GM20431 (cell line): Measurements from ENCODE around the gene EXOG.

Experiments
- in situ Hi-C: fragments of 300-500 bp; cut with MseI, MboI; formaldehyde crosslinking; loops from one replicate; pipeline ENCODE4 v1.15.0; 2020; ENCODE audit warnings: low sequenced_read_pairs; ENCODE audit not compliant: unreplicated experiment

The EXOG gene

DNA sequence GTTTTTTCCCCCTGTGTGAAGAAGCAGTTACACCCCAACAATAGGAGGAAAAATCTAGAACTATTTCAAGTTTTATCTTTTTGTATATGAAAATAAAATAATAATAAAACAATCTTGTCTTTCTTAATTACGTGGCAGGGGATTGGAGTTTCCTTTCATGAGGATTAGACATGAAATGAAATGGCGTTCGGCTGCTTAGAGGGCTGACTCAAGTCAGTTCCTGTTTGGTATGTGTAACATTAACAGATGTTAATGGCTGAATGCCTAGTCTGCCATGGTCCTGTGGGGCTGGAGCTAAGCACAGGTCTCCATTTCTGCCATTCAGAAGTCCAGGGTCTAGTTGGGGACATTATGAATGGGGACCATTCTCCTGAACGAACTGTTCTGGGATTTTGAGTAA is 3.1 kb upstream of the EXOG start:
- in situ Hi-C loops, result loop anchor here (25.0 kb wide), 1 partner anchor 356 kb away; the partner anchor contains the start of genes ACAA1 and MYD88

DNA sequence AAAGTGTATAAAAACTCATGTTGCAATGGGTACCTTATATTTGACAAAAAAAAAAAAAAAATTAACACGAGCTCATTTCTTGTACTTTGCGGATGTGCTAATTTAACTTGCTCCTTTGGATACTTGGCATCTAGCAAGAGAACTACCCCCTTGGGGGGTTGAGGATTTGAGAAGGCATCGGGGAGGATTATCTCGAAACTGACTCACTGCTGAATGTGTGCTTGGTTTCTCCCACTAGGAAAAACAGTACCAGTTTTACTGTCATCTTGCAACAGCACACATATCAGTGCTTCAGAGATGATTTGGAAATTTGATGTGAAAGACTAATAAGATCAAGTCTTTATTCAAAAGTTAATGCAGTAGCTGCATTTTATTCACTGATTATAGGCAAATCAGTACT is 891 bp downstream of the EXOG start:
- in situ Hi-C loops, result loop anchor here (25.0 kb wide), 1 partner anchor 360 kb away; the partner anchor contains the start of genes ACAA1 and MYD88

DNA sequence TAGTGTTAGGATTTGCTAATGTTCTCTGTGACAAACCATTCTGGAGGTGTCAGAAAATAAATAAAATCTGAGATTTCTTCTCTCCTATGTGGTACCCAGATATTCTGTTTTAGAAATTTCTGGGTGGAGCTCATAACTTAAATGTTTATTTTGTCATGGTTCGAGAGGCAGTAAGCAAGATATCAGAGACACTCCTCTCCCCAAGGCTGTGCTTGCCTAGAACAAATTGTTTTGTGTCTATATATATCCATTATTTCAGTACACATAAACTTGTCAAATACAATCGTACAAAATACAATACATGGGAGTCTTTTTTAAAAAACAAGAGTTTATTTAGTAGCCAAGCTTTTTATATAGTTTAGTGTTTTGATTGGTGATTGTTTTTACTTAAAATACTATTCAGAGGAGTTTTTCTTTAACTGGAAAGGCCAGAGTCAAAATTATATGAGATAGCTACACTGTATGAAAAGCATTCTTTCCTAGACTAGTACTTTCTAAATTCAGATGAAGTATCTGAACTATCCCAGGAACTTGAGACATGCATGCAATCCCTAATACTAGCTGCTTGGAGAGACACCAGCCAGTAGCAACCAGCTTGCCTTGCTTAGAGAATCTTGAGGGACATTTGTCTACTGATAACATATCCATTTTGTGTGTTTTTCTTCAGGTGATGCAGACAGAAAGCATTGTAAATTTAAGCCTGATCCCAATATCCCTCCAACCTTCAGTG is 4.7 kb downstream of the EXOG start:
- in situ Hi-C loops, result loop anchor here (25.0 kb wide), 1 partner anchor 511 kb away; no protein-coding TSS in a partner anchor

DNA sequence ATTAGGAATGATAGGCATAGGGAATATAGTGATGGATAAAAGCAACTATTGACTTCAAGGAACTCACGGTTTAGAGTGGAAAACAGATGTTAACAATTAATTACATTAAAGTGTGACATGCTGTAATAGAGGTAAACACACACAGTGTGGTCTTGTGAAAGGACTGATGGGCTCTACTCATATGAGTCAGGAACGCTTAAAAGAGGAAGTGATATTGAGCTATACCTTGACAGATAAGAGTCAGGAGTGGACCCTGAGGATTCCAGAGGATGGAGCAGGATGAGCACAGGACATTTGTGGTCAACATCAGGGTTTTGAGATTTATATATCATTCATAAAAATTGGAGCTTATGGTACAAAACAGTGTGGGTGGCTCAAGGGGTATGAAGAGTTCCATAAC is 11.0 kb downstream of the EXOG start:
- in situ Hi-C loops, result loop anchor here (25.0 kb wide), 1 partner anchor 505 kb away; no protein-coding TSS in a partner anchor

DNA sequence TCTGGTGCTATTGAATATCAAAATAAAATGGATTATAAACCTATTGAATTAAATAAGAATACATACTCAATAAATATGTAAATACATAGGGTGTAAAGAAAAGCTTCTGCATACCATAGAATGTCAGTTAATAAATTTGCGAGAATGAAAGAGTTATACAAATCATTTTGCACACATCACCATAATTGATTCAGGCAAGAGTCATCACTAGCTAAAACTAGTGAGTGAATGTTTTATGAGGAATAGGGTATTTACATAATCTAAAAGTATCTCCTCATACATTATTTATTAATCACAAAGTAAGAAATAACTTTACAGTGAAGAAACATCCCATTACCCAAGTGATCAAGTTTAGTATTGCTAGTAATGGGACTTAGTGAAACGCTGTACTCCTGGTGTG is 13.6 kb downstream of the EXOG start:
- in situ Hi-C loops, result loop anchor here (25.0 kb wide), 1 partner anchor 503 kb away; no protein-coding TSS in a partner anchor

DNA sequence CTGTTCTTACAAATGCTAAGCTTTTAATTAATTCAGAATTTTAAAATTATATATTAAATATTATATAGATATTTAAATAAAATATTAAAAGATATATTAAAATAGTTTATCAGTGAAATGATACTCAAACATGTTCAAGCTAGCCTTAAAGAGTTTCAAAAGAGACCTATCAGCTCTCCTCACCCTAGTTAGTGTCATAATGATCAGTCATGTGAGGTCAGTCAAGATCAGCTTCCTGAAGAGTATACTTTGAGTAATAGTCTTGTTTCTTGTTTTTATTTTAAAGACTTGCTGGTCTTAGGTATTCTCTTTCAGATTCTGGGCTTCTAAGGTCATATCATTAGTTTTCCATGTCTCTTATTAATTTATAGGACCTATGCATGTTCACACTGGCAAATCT is 14.5 kb downstream of the EXOG start:
- in situ Hi-C loops, result loop anchor here (25.0 kb wide), 1 partner anchor 502 kb away; no protein-coding TSS in a partner anchor

DNA sequence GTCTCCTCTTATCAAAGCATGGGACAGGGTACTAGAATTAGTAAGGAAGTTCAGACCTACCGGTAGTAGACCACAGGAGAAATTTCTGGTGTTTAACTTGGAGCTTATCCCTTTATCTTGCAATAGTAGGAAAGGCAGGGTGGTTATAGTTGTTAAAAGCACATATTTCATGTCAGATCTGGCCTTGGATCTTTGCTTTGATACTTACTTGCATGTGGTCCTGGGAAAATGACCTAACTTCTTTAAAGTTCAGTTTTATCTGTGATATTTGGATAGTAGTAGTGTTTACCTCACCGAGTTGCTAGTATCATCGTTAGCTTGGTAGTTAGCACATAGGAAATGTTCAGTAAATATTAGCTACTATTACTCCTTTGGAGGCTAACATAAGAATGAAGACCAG is 15.4 kb downstream of the EXOG start:
- in situ Hi-C loops, result loop anchor here (25.0 kb wide), 1 partner anchor 501 kb away; no protein-coding TSS in a partner anchor

DNA sequence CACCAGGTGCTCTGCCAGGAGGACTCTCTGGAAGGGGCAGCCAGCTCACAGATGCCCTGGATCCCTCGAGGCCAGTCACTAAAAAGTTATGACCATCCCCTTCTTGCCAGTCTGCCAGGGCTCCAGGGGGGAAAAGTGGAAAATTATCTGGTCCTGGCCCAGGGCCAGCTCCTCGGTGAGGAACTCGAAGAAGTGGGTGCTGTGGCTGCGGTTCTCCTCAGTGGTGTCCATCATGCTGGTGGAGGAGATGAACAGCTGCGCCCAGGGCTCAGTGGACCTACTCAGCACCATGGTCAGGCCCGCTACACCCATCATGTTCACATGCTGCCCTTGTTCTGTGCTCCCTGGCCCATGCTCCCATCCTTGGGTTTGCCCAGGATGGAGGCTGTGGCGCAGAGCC is 19.2 kb downstream of the EXOG start:
- in situ Hi-C loops, result loop anchor here (25.0 kb wide), 1 partner anchor 497 kb away; no protein-coding TSS in a partner anchor

DNA sequence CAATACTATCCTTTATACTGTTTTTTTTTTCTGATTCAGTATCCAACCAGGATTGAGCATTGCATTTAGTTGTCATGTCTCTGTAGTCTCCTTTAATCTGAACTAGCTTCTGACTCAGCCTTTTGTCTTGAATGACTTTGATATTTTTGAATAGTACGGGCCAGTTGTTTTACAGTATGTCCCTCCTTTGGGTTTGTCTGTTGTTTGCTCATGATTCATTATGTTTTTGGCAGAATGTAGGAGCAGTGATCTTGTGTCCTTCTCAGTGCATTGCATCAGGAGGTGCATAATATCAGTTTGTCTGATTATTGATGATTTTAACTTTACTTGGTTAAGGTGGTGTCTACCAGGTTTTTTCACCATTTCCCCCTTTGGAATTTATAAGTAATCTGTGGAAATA is 20.5 kb downstream of the EXOG start:
- in situ Hi-C loops, result loop anchor here (25.0 kb wide), 1 partner anchor 496 kb away; no protein-coding TSS in a partner anchor

DNA sequence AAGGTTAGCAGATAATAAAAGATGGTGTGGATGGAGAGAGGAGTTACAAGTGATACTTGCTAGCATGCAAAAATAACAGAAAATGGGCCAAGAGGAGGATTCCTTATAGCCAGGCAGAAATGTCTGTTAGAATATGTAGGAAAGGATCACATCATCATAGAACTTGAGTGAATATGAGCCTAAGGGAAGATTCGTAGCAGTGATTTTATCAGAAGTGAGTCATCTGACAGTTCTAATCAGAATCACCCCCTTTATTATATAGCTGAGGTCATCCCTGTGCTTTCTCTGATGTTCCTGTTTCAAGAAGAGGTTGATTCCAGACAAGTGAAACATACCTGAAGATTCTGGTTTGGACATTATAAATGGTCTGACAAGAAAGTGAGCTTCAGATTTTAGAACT is 22.9 kb downstream of the EXOG start:
- in situ Hi-C loops, result loop anchor here (25.0 kb wide), 1 partner anchor 493 kb away; no protein-coding TSS in a partner anchor

DNA sequence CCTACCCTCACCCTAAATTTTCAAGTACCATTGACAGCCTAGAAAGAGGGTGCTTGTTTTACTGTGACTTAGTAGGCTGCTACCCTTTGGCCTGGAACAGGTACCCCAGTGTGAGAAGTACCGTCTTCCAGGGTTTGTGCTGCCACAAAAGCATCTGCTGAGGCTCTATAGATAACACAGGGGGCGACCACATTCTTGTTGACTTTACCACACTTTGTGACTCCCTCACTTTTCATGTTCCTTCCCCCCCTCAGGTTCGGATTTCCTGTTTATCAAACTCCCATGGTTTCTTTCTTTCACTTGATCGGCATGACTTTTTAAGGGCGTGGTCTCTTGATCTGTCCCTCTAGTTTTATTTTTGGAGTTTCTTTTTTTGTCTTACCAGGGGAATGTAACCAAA is 23.5 kb downstream of the EXOG start:
- in situ Hi-C loops, result loop anchor here (10.0 to 25.0 kb wide), 2 partner anchors 135 to 493 kb away; no protein-coding TSS in a partner anchor

DNA sequence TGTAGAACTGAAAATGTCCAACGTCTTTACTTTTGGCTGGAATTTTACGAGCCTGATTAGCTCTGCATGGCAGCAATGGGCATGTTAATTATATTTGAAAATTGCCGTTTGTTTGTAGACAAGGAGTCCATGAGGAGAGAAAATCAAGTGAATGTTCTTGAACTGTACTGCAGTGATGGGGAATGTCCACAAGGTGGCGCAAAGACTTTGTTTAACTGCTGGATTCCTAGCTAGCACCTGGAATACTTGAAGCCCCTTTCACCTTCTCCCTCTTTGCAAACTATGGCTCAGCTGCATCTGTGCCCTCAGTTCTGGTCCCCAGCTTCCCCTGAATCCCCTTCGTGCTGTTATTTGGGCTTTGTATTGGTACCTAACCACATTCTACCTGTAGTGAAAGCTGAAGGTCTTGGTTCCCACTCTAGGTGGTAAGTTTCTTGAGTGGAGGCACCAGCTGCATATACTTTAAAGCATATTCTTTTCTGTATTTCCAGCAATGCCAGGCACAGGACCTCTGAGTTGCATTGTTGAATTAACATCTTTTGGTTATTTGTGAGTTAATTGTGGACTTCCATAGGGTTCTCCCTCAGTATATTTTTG is 25.3 kb downstream of the EXOG start:
- in situ Hi-C loops, result loop anchor here (10.0 to 25.0 kb wide), 2 partner anchors 133 to 491 kb away; no protein-coding TSS in a partner anchor

DNA sequence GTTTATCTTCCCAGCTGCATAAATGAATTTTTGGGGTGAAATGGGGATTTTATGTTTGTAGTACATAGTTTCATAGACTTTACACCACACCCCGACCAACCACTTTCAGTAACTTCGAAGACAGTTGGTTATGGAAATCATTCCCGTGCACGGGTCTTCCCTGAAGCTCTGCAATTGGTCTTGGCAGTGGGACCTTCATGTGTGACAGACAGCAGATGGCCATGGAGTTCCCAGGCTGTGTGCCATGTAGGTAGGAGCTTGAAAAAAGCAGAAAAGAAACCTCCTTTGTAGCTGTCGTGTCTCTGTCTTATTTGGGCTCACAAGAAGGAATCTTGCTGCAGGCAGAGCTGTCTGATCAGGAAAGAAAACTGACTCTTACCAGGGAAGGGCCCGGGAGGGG is 25.9 kb downstream of the EXOG start:
- in situ Hi-C loops, result loop anchor here (10.0 to 25.0 kb wide), 2 partner anchors 133 to 490 kb away; no protein-coding TSS in a partner anchor

DNA sequence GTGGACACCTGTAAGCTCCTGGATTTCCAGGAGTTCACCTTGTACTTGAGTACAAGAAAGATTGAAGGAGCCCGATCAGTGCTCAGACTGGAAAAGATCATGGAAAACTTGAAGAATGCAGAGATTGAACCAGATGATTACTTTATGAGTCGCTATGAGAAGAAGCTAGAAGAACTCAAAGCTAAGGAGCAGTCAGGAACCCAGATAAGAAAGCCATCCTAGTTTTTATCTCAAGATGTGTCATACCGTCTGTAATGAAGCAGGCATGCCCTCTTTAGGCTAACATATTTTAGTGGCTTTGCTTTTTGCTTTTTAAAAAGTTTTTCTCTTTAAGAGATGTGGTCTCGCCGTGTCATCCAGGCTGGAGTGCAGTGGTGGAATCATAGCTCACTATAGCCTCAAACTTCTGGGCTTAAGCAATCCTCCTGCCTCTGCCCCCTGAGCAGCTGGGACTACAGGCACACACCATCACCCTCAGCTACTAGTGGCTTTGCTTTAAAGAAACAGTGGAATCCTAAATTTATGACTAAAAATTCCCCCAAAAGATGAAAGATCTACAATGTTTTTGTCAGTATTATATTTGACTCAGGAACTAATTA is 28.1 kb downstream of the EXOG start:
- in situ Hi-C loops, result loop anchor here (10.0 to 25.0 kb wide), 2 partner anchors 131 to 488 kb away; no protein-coding TSS in a partner anchor

DNA sequence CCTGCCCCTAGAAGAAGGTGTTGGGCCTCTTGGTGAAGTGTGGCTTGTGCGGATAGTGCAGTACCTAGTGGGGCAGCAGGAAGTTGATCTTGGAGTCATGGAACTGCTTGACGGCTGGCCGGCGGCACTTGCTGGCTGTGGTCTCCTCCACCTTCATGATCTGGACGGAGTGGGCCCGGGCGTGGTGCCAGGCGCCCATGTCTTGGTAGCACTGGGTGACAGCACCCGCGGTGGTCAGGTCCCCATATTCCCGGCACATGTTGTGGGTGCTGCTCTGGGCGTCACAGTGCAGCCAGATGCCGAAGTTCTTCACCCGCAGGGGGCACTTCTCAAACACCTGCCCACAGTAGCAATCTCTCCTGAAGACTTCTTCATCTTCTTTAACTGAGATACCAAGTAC is 30.7 kb downstream of the EXOG start:
- in situ Hi-C loops, result loop anchor here (10.0 kb wide), 1 partner anchor 128 kb away; no protein-coding TSS in a partner anchor

DNA sequence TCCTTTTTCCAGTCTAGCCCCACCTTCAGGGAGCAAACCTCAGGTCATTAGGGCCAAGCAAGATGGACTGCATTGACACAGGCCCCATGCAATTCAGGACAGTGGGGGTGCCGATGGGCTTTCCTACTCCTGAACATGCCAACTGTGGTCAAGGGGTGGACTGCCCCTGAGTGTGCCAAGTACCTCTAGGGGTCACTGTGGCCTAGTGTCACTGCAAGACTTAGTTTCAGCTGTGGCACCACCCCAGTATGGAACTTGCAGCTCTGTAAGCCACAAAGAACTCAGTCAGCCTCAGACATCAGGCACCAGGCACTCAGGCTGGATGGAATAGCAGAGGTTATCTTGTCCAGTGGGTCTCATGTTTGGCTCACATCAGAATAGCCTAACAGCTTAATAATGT is 32.3 kb downstream of the EXOG start:
- in situ Hi-C loops, result loop anchor here (10.0 kb wide), 1 partner anchor 126 kb away; no protein-coding TSS in a partner anchor

DNA sequence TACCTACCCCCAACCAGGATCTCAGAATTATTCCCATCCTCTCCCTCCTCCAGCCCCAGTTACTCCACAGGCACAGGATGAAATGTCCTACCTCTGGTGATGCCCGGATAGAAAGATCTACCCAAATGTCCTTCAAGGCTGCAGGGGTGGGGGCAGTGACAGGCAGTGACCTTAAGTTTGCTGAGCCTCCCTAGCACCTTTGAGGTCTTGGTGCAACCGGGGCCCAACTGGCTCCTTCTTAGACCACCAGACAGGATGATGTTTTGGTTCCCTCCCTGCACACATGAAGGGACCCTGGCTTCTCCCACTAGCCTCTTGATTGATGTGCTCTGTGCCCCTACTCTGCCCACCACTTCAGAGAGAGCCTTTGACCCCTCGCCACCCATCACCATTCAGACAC is 36.4 kb downstream of the EXOG start:
- in situ Hi-C loops, result no loop called here

DNA sequence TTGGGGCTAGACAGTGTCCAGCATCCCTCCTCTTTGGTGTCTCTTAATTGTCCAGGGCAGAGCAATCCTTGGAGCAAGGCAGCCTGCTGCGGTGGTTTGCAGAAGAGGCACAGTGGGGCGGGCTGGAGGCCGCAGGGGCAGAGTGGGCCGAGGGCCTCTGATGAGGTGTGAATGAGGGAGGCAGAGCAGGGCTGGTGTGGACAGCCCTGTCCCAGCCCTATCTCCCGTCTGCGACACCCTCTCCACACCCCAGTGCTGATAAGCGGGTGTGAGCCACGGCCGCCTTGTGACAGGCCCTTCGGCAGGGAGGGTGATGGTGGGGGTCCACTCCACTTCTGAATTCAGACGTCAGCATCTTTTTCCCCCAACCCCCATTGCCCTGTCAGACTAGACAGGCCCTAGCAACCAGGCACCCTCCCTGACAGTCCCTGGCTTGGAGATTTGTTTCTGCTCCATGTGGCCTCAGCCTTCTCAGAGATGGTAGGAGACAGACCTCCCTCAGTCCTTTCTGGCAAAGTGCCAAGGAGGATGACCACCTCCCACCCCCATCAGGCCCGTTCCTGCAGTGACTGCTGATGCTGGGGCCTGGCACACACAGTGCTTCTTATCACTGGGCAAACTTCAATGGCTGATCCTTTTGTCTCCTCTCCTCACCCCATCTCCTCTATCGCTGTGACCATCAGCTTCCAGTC is 37.3 kb downstream of the EXOG start:
- in situ Hi-C loops, result no loop called here

DNA sequence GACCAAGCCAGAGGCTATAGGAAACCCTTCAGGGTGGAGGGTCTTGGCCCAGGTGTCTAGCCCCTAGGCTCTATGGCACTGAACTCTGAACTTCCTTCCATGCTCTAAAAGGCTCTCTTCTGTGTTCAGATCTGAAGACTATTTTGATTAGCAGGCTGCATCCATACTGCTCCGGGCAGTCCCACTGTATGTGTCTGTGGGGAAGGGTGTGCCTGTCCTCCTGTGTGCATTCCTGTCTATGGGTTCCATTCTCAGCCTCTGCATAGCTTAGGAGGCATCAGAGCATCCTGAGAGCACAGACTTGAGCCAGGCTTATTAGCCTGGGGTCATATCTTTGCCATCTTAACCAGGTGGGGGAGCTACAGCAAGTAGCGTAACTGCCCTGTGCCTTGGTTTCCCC is 38.0 kb downstream of the EXOG start:
- in situ Hi-C loops, result no loop called here

DNA sequence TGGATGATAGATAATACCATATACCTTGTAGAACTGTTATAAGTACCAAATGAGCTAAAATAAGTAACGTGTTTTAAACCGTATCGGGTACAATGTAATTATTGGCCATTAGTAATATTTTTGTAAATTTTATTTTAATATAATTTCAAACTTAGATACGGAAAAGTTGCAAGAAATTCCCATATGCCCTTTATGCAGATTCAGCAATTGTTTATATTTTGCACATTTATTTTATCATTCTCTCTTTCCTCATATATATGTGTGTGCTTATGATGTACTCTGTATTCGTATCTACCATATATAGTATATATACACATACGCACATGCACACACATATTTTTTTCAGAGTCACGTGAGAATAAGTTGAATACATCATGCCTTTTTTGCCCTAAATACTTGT is 38.5 kb downstream of the EXOG start:
- in situ Hi-C loops, result no loop called here
